ENCODE measurements around the gene LYRM7. TPM values are rescaled to one million over a fixed set of nuclear protein-coding genes. Genes with fewer than 3 reads are reported as not detected.
"Not testable (repeated sequence)": the region's sequence is repeated elsewhere in the genome, so short reads cannot be mapped to it uniquely, and the experiment has no call there.

Gene LYRM7
- 10 to 100 TPM; 24.1 to 24.5 TPM for total RNA-seq

GRCh38 chr5:131170540-131171275, at the start of gene LYRM7:
LYRM7 (plus strand) TSS chr5:131170944; CDS start chr5:131171021, 77 bp downstream.
- ChIA-PET POLR2A (no interaction called here), CTCF (no interaction called here)

- CTCF ChIA-PET, POLR2A ChIA-PET: not testable (repeated sequence)
Observed at GRCh38 chr5:131127244-131127643, 43.5 kb upstream of the LYRM7 start.

- ChIA-PET POLR2A (no interaction called here), CTCF (no interaction called here)
Observed at GRCh38 chr5:131129306-131129705, 41.4 kb upstream of the LYRM7 start.

GRCh38 chr5:131133091-131133490, 37.7 kb upstream of the LYRM7 start:
- POLR2A ChIA-PET, CTCF ChIA-PET: not testable (repeated sequence)

GRCh38 chr5:131138406-131138805, 32.3 kb upstream of the LYRM7 start:
- POLR2A ChIA-PET, CTCF ChIA-PET: not testable (repeated sequence)

- CTCF ChIA-PET, result no interaction called here
- POLR2A ChIA-PET, result no interaction called here
Observed at GRCh38 chr5:131139321-131139720, 31.4 kb upstream of the LYRM7 start.

GRCh38 chr5:131142970-131143617, 27.6 kb upstream of the LYRM7 start:
- POLR2A ChIA-PET, result no interaction called here
- CTCF ChIA-PET, result no interaction called here

GRCh38 chr5:131147258-131147657, 23.5 kb upstream of the LYRM7 start:
- ChIA-PET CTCF (no interaction called here), POLR2A (no interaction called here)

- ChIA-PET POLR2A (interaction anchor here (0.7 kb wide), 1 partner anchor 124 kb away, joined by 3 read pairs; no protein-coding TSS in a partner anchor), CTCF (interaction anchor here (0.6 kb wide), 1 partner anchor 324 kb away, joined by 3 read pairs; no protein-coding TSS in a partner anchor)
Observed at GRCh38 chr5:131148835-131149234, 21.9 kb upstream of the LYRM7 start.

GRCh38 chr5:131150408-131150807, 20.3 kb upstream of the LYRM7 start:
- POLR2A ChIA-PET, result no interaction called here
- CTCF ChIA-PET, result no interaction called here

GRCh38 chr5:131151216-131151615, 19.5 kb upstream of the LYRM7 start:
- ChIA-PET POLR2A (no interaction called here), CTCF (no interaction called here)

- CTCF ChIA-PET, result no interaction called here
- POLR2A ChIA-PET, result no interaction called here
Observed at GRCh38 chr5:131156385-131156784, 14.4 kb upstream of the LYRM7 start.

GRCh38 chr5:131156957-131157356, 13.8 kb upstream of the LYRM7 start:
- CTCF ChIA-PET, result no interaction called here
- POLR2A ChIA-PET, result no interaction called here

- ChIA-PET POLR2A (no interaction called here), CTCF (no interaction called here)
Observed at GRCh38 chr5:131160134-131160533, 10.6 kb upstream of the LYRM7 start.

- ChIA-PET CTCF (interaction anchor here (1.6 kb wide), 1 partner anchor 109 kb away, joined by 4 read pairs; no protein-coding TSS in a partner anchor), POLR2A (interaction anchor here (0.6 to 3.0 kb wide), 4 partner anchors 99 to 243 kb away, joined by 3 to 19 read pairs (median 4); partner anchors contain the start of gene CDC42SE2)
Observed at GRCh38 chr5:131163276-131164119, 7.2 kb upstream of the LYRM7 start.

- ChIA-PET CTCF (interaction anchor here (1.6 kb wide), 1 partner anchor 108 kb away, joined by 4 read pairs; no protein-coding TSS in a partner anchor), POLR2A (interaction anchor here (0.6 to 3.0 kb wide), 4 partner anchors 98 to 214 kb away, joined by 3 to 19 read pairs (median 4); partner anchors contain the start of gene CDC42SE2)
Observed at GRCh38 chr5:131164191-131165118, 6.3 kb upstream of the LYRM7 start.

- POLR2A ChIA-PET, result interaction anchor here (0.6 to 3.0 kb wide), 8 partner anchors 87 to 231 kb away, joined by 3 to 19 read pairs (median 4); partner anchors contain the start of gene CDC42SE2
- CTCF ChIA-PET, result interaction anchor here (0.6 to 1.4 kb wide), 3 partner anchors 90 to 110 kb away, joined by 3 read pairs; no protein-coding TSS in a partner anchor
Observed at GRCh38 chr5:131165119-131165727, 5.5 kb upstream of the LYRM7 start, which contains the start of gene HINT1. HINT1 (minus strand) TSS chr5:131165256; CDS start chr5:131165205, 51 bp downstream.

- CTCF ChIA-PET, result no interaction called here
- POLR2A ChIA-PET, result no interaction called here
Observed at GRCh38 chr5:131167615-131168014, 3.1 kb upstream of the LYRM7 start.

All from activated CD8-positive, alpha-beta memory T cell treated with anti-CD3 and anti-CD28 coated beads for 36 hours (primary cell).